Measurements from ENCODE around the gene LETMD1.

The LETMD1 gene

GRCh38 chr12:51080136-51080535, 32.0 kb downstream of the LETMD1 start:
- Histone ChIP-seq H3K4me1 (peaks cover 9% of the 10 kb centered on the region), H3K4me3 (ENCODE audit: low read depth, low read length) (no peak overlapping the region), H3K27ac (no peak overlapping the region), H3K36me3 (ENCODE audit: control insufficient read depth, insufficient read depth, low read length) (no peaks in the 10 kb centered on the region), H3K4me2 (ENCODE audit: low read length) (no peak overlapping the region), H3K9ac (no peak overlapping the region), H3K27me3 (ENCODE audit: control insufficient read depth, insufficient read depth, low read length) (no peaks in the 10 kb centered on the region), H3K79me2 (peaks cover 7% of the 10 kb centered on the region), H3K9me3 (ENCODE audit: control insufficient read depth, low read length) (no peaks in the 10 kb centered on the region), H2AFZ (no peak overlapping the region)
- TF ChIP-seq CTCF (IDR thresholded peaks at IDR 0.05): no peak

GRCh38 chr12:51081421-51081820, 33.3 kb downstream of the LETMD1 start:
- no peaks in the 10 kb centered on the region for H3K9me3 ChIP-seq (ENCODE audit: control insufficient read depth, low read length)
- TF ChIP-seq CTCF (IDR thresholded peaks at IDR 0.05): no peak
- H3K27ac ChIP-seq: no peak overlapping the region
- H3K36me3 ChIP-seq (ENCODE audit: control insufficient read depth, insufficient read depth, low read length): no peaks in the 10 kb centered on the region
- H2AFZ ChIP-seq: no peak overlapping the region
- H3K9ac ChIP-seq: no peak overlapping the region
- H3K4me2 ChIP-seq (ENCODE audit: low read length): no peak overlapping the region
- peak overlapping the region; percentile 93 for H3K4me3 ChIP-seq (ENCODE audit: low read depth, low read length)
- H3K79me2 ChIP-seq: no peaks in the 10 kb centered on the region
- H3K4me1 ChIP-seq: peaks cover 5% of the 10 kb centered on the region
- H3K27me3 ChIP-seq (ENCODE audit: control insufficient read depth, insufficient read depth, low read length): no peaks in the 10 kb centered on the region

GRCh38 chr12:51082561-51083125, 34.5 kb downstream of the LETMD1 start:
- Histone ChIP-seq H2AFZ (peak overlapping the region; percentile 95), H3K27ac (peak overlapping the region; percentile 82), H3K4me3 (ENCODE audit: low read depth, low read length) (peak overlapping the region; percentile 93), H3K4me2 (ENCODE audit: low read length) (peak overlapping the region; percentile 93), H3K79me2 (no peaks in the 10 kb centered on the region), H3K36me3 (ENCODE audit: control insufficient read depth, insufficient read depth, low read length) (no peaks in the 10 kb centered on the region), H3K9ac (peak overlapping the region; percentile 78), H3K27me3 (ENCODE audit: control insufficient read depth, insufficient read depth, low read length) (no peaks in the 10 kb centered on the region), H3K4me1 (peaks cover 5% of the 10 kb centered on the region), H3K9me3 (ENCODE audit: control insufficient read depth, low read length) (no peaks in the 10 kb centered on the region)
- TF ChIP-seq CTCF (IDR thresholded peaks at IDR 0.05): no peak

GRCh38 chr12:51083126-51083833, 35.2 kb downstream of the LETMD1 start, which contains the start of gene CSRNP2:
TSS of gene CSRNP2 (minus strand) at chr12:51083596. CDS start at chr12:51076561, 7,035 bp downstream.
- Histone ChIP-seq H3K27ac (peak within 1 kb of the TSS; percentile 82), H3K4me1 (peaks cover 2% of the 10 kb centered on the region), H3K79me2 (no peaks in the 10 kb centered on the region), H2AFZ (peak within 1 kb of the TSS; percentile 95), H3K9me3 (ENCODE audit: control insufficient read depth, low read length) (no peaks in the 10 kb centered on the region), H3K4me3 (ENCODE audit: low read depth, low read length) (peak within 1 kb of the TSS; percentile 93), H3K27me3 (ENCODE audit: control insufficient read depth, insufficient read depth, low read length) (no peaks in the 10 kb centered on the region), H3K36me3 (ENCODE audit: control insufficient read depth, insufficient read depth, low read length) (no peaks in the 10 kb centered on the region), H3K9ac (peak within 1 kb of the TSS; percentile 78), H3K4me2 (ENCODE audit: low read length) (peak within 1 kb of the TSS; percentile 93)
- TF ChIP-seq CTCF (IDR thresholded peaks at IDR 0.05): peak; percentile 29

Data from parathyroid adenoma (tissue), 2 donors.